Measurements from ENCODE around the gene TENT5C. TPM values are rescaled to one million over a fixed set of nuclear protein-coding genes. Genes with fewer than 3 reads are reported as not detected.

TENT5C gene
- polyA plus RNA-seq, 1 of the 3 experiments (the other 2 are of a cell fraction), result 0.90 TPM

GRCh38 chr1:117665556-117666270 lies 59.9 kb downstream of the TENT5C start:
- no peak for DNase-seq
- Histone ChIP-seq H3K27me3 (ENCODE audit: insufficient read depth) (no peaks in the 10 kb centered on the region), H3K9me3 (no peaks in the 10 kb centered on the region), H3K79me2 (ENCODE audit: insufficient read depth) (no peaks in the 10 kb centered on the region), H3K4me1 (ENCODE audit: control insufficient read depth in 1 of 2, insufficient read depth in 2 of 2, low read depth in 1 of 2, low read length in 1 of 2) (no peaks in the 10 kb centered on the region), H4K20me1 (ENCODE audit: insufficient read depth) (no peaks in the 10 kb centered on the region), H3K4me2 (no peak overlapping the region), H3F3A (replicated peaks; ENCODE audit: insufficient read depth) (no peaks in the 10 kb centered on the region), H3K9me2 (no peaks in the 10 kb centered on the region), H2AFZ (ENCODE audit: low read depth) (no peak overlapping the region), H3K4me3 (ENCODE audit: low read depth in 2 of 2, low read length in 1 of 2) (no peak overlapping the region), H3K36me3 (replicated peaks in 1 of 2; ENCODE audit: control insufficient read depth in 1 of 2, insufficient read depth in 2 of 2, low read length in 1 of 2) (no peaks in the 10 kb centered on the region), H3K9ac (no peak overlapping the region), H3K27ac (ENCODE audit: low read depth in 2 of 2, low read length in 1 of 2) (no peak overlapping the region)
- 74% methylated on average over 5 of the region's 5 CpGs for whole genome bisulfite sequencing (ENCODE audit: low lambda C conversion rate)
- no peak for TF ChIP-seq IRF3 (IDR thresholded peaks at IDR 0.05; ENCODE audit: low read depth, low read length)
- no peak for TF ChIP-seq PBX3 (IDR thresholded peaks at IDR 0.05)
- no peak for TF ChIP-seq USF2 (IDR thresholded peaks at IDR 0.05; ENCODE audit: borderline replicate concordance, low read depth, low read length)
- no peak for TF ChIP-seq JUND (IDR thresholded peaks at IDR 0.05)
- TF ChIP-seq FOXM1 (IDR thresholded peaks at IDR 0.05; ENCODE audit: low read depth), result no peak
- TF ChIP-seq TCF12 (IDR thresholded peaks at IDR 0.05), result no peak
- POLR2A ChIA-PET, result no interaction called here
- CTCF ChIA-PET, result interaction anchor here (1.2 kb wide), 1 partner anchor 85 kb away, joined by 3 read pairs; no protein-coding TSS in a partner anchor

- no peaks in the 10 kb centered on the region for H4K20me1 ChIP-seq (ENCODE audit: insufficient read depth)
- no peaks in the 10 kb centered on the region for H3K9me3 ChIP-seq
- H3K9ac ChIP-seq, result no peak overlapping the region
- no peaks in the 10 kb centered on the region for H3K36me3 ChIP-seq (replicated peaks in 1 of 2; ENCODE audit: control insufficient read depth in 1 of 2, insufficient read depth in 2 of 2, low read length in 1 of 2)
- peaks cover 0 to 5% of the 10 kb centered on the region in 2 experiments; a peak in 2 of 4 replicates for H3K4me1 ChIP-seq (ENCODE audit: control insufficient read depth in 1 of 2, insufficient read depth in 2 of 2, low read depth in 1 of 2, low read length in 1 of 2)
- H3K4me2 ChIP-seq, result no peak overlapping the region
- no peaks in the 10 kb centered on the region for H3F3A ChIP-seq (replicated peaks; ENCODE audit: insufficient read depth)
- no peaks in the 10 kb centered on the region for H3K27me3 ChIP-seq (ENCODE audit: insufficient read depth)
- no peak overlapping the region for H2AFZ ChIP-seq (ENCODE audit: low read depth)
- no peak for DNase-seq
- 75% methylated on average over 7 of the region's 7 CpGs for WGBS (ENCODE audit: low lambda C conversion rate)
- ChIA-PET CTCF (no interaction called here), POLR2A (no interaction called here)
- no peak overlapping the region for H3K27ac ChIP-seq (ENCODE audit: low read depth in 2 of 2, low read length in 1 of 2)
- no peaks in the 10 kb centered on the region for H3K79me2 ChIP-seq (ENCODE audit: insufficient read depth)
- no peaks in the 10 kb centered on the region for H3K9me2 ChIP-seq
- no peak overlapping the region for H3K4me3 ChIP-seq (ENCODE audit: low read depth in 2 of 2, low read length in 1 of 2)
- TF ChIP-seq JUND (IDR thresholded peaks at IDR 0.05) (no peak), ZBTB33 (IDR thresholded peaks at IDR 0.05; ENCODE audit: borderline replicate concordance, low read depth) (no peak), CHD2 (IDR thresholded peaks at IDR 0.05; ENCODE audit: low read length, partially characterized antibody) (no peak), GABPA (IDR thresholded peaks at IDR 0.05; ENCODE audit: low read depth) (no peak), MAX (IDR thresholded peaks at IDR 0.05; ENCODE audit: low read depth) (no peak), CTCF (IDR thresholded peaks at IDR 0.05) (no peak), YY1 (IDR thresholded peaks at IDR 0.05; ENCODE audit: low read depth) (no peak), TCF12 (IDR thresholded peaks at IDR 0.05) (no peak), GATA2 (CRISPR knock-in tag; IDR thresholded peaks at IDR 0.05) (no peak), POLR2AphosphoS5 (IDR thresholded peaks at IDR 0.05; ENCODE audit: low read depth, low read length) (no peak), USF1 (IDR thresholded peaks at IDR 0.05; ENCODE audit: borderline replicate concordance, low read depth) (no peak), ELF1 (IDR thresholded peaks at IDR 0.05) (no peak), IRF3 (IDR thresholded peaks at IDR 0.05; ENCODE audit: low read depth, low read length) (no peak), TEAD4 (IDR thresholded peaks at IDR 0.05; ENCODE audit: borderline replicate concordance, insufficient read depth) (no peak)
Observed at GRCh38 chr1:117669572-117669971, 63.7 kb downstream of the TENT5C start.
